LoVo (cell line): ENCODE results near the gene UNC13D.
A peak's percentile ranks its signal among the peaks of the same experiment; 100 is the strongest.
"Not testable (repeated sequence)": the region's sequence is repeated elsewhere in the genome, so short reads cannot be mapped to it uniquely, and the experiment has no call there.

Source experiments
- DNase-seq: peaks from one replicate; pipeline ENCODE4 v3.0.0-alpha.2; 2016; ENCODE audit warnings: low spot score

UNC13D gene

GRCh38 chr17:75874323-75875181 lies 30.3 kb upstream of the UNC13D start:
- DNase-seq, result no peak

- DNase-seq, result no peak
Observed at GRCh38 chr17:75873587-75874322, 29.6 kb upstream of the UNC13D start.

DNA sequence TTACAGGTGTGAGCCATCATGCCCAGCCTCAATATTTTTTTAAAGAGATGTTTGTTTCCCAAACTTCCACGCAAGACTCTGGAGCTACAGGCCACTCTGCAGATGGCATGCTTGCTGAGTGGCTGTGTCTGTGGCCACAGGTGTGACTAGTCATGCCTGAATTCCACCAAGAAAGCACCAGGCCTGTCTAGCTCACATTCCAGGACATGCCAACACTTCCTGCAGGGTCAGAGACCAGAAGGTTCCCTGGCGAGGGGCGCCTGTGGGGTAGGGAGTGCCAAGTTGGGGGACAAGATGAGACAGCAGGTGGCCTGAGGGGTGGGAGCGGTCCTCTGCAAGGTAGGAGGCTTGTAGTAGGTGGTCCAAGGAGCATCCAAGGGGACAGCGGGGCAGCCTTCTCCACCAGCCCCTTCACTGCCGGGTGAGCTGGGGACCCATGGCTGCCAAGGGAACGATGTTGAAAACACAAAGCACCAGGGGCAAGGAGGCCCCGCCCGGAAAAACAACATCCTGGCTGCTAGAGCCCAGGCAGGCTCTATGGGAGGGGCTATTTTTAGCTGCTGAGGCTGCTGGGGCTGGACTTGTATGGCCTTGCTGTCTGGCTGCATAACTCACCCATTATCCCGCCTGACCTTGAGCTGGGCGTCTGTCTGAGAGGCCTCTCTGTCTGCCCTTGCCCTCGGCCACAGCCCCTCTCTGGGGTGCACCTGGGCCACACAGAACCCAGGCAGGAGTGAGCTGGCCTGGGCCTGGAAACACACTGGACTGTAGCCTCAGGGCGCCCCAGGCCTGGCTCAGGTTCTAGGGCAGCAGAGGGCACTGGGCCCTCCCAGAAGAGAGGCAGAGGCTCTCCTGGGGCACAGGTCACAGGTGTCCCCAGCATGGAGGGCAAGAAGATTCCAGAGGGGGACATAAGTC lies 28.5 kb upstream of the UNC13D start:
- peak; percentile 61 for DNase-seq

DNA sequence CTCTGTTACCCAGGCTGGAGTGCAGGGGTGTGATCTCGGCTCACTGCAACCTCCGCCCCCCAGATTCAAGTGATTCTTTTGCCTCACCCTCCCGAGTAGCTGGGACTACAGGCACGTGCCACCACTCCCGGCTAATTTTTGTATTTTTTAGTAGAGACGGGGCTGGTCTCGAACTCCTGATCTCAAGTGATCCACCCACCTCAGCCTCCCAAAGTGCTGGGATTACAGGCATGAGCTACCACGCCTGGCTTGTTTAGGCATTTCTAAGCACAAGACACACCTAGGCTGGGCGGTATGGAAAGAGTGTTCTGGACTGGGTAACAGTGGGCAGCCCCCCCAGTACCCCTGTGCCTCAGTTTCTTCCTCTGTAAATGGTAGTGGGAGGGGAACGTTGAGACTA lies 26.0 kb upstream of the UNC13D start:
- not testable (repeated sequence) for DNase-seq

- DNase-seq, result no peak
Observed at GRCh38 chr17:75869282-75870141, 25.3 kb upstream of the UNC13D start.

DNA sequence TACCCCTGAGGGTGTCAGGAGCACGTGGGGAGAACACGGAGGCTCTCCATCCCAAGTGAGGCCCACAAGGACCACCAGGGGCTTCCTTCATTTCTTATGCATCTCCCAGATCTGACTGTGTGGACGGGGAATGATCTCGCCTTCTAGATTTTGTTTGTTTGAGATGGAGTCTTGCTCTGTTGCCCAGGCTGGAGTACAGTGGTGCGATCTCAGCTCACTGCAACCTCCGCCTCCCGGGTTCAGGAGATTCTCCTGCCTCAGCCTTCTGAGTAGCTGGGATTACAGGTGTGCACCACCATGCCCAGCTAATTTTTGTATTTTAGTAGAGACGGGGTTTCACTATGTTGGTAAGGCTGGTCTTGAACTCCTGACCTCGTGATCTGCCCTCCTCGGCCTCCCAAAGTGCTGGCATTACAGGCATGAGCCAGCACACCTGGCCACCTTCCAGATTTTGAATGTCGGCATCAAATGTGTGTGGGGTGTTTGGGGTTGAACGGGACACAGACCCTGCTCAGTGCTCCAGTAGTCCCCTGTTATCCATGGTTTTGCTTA lies 24.6 kb upstream of the UNC13D start:
- DNase-seq, result not testable (repeated sequence)

DNA sequence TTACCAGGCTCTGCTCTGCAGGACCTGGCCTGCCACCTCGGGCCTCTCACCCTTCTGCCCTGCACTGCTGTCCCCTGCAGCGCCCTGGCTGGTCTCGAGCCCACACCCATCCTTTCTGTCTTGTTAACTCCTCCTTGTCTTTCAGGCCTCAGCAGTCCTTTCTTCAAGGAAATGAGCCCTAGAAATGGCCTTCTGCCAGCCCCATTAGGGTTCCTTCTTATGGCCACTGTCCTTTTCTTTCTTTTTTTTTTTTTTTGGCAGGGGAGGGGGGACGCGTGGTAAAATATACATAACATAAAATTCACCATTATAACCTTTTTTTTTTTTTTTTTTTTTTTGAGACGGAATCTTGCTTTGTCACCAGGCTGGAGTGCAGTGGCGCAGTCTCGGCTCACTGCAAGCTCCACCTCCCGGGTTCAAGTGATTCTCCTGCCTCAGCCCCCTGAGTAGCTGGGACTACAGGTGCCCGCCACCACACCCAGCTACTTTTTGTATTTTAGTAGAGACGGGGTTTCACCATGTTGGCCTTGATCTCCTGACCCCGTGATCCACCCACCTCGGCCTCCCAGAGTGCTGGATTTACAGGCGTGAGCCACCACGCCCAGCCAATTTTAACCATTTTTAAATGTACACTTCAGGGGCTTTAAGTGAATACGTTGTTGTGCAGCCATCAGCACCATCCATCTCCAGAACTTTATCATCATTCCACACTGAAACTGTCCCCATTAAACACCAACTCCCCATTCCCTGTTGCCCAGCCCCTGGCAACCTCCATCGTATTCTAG lies 21.4 kb upstream of the UNC13D start:
- not testable (repeated sequence) for DNase-seq

DNA sequence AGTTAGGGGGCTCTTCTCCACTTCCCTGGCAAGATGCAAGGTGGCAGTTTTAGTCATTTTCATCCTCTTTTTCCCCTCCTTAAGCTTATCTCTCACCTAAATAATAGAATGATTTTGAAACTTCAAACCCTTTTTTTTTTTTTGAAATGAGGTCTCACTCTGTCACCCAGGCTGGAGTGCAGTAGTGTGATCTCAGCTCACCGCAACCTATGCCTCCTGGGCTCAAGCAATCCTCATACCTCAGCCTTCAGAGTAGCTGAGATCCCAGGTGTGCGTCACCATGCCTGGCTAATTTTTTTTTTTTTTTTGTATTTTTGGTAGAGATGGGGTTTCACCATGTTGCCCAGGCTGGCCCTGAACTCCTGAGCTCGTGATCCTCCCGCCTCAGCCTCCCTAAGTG lies 20.7 kb upstream of the UNC13D start:
- not testable (repeated sequence) for DNase-seq

DNA sequence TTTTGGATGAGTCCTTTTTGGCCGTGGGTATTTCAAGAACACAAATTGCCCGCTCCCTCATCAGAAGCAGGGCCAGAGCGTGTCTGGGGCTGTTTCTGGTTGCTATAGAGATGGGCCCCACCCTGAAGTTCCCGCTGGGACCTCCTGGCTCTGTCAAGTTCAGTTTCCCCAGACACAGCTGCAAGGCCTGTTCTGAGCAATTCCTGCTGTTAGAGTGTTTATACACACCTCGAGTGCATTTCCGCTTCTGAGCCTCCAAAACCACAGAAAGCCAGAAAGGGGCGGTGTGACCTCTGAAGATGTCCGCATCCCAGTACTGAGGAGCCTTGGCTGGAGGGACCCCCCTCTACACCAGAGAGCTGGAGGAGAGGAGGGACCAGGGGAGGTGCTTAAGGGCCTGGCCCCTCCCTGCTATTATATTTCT lies 20.3 kb upstream of the UNC13D start:
- DNase-seq, result no peak

DNA sequence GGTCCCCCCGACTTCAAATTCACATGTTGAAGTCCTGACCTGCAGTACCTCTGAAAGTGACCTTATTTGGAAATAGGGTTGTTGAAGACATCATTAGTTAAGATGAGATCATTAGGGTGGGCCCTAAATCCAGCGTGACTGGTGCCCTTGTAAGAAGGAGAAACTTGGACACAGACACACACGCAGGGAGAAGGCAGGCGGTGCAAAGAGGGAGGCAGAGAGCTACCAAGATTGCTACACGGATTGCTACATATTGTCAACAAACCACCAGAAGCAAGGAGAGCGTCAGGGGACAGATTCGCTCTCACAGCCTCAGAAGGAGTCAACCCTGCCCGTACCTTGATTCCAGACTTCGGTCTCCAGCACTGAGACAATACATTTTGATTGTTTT lies 17.7 kb upstream of the UNC13D start:
- no peak for DNase-seq

- not testable (repeated sequence) for DNase-seq
Observed at GRCh38 chr17:75859358-75859757, 15.2 kb upstream of the UNC13D start.

GRCh38 chr17:75856062-75856756 lies 12.0 kb upstream of the UNC13D start:
- DNase-seq, result peak; percentile 32

GRCh38 chr17:75855310-75856061 lies 11.3 kb upstream of the UNC13D start, which contains the start of gene WBP2:
Gene WBP2 (minus strand): TSS chr17:75855335. CDS start chr17:75855297, 38 bp downstream.
- peak; percentile 99 for DNase-seq

DNA sequence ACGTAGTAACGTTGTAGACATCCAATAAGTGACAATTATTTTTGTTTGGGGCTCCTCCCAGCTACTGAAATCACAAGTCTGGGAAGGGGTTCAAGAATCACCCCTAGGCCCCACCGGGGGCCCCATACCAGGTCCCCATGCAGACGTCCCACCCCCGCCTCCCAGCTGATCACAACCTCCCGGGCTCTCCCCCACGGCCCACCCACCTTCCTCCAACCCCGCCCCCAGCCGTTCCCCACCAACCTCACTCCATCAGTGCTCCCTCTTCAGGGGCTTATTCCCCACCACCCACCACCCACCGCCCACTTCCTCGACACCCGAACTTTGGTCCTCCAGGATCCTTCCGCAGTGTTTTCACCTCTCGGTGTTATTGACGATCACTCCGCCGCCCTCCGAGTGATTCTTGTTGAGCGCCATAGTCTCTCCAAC lies 10.7 kb upstream of the UNC13D start:
- no peak for DNase-seq

DNA sequence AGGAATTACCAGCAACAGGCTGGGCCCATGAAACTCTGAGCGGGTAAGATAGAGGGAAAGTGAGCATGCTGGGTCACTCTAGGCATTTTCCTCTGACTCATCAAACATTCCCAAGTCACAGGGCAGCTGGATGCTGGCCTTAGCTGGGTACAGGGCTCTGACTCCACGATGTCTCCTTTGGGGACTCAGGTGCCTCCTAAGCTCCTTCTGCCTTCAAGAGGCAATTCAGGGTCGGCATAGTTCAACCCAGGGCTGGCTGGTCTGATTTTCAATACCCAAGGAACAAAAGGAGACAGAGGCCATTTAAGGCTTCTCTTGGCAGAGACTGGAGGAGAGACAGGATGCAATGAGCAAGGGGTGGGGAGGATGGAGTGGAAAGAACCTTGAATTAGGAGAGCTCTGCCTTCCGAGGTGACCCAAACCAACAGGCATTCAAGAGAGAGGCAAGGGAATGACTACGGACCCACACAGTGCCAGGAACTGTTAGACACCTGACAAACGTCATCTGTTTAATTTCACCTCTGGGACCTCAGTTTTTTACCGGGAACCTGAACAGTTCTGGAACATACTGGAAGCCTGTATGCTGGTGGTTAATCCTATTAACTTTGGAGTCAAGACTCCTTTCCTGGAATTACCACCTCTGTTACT lies 10.0 kb upstream of the UNC13D start:
- peak; percentile 47 for DNase-seq

DNA sequence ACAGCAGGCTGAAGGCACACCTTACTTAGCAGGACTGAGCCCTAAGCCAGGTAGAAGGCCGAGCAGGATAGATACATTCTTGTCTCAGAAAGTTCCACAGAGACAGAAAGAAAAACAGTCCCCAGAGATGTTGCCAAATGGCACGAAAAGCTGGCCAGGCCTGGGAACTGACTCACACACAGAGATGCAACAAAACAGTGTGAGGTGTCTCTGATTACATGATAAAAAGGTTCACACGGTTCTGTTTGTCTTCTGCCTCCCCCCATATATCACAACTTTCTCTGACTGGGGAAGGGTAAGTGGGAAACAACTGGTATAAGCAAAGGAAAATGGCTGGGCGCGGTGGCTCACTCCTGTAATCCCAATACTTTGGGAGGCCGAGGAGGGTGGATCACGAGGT lies 9.2 kb upstream of the UNC13D start:
- no peak for DNase-seq

- not testable (repeated sequence) for DNase-seq
Observed at GRCh38 chr17:75851693-75851991, 7.4 kb upstream of the UNC13D start.
